Esophagus muscularis mucosa (tissue), 4 donors: ENCODE measurements around the gene ZNF777.

ENCODE experiments used
- CTCF ChIP-seq, 3 experiments: fragments of 200-600 bp in 2 of 3; fragments of 450-650 bp in 1 of 3; sonication (generic) in 2 of 3; IDR thresholded peaks; one replicate each; pipeline ENCODE4 v1.5.1; 2017 to 2019; ENCODE audit warnings: antibody characterized with exemption in 3 of 3, mild to moderate bottlenecking in 2 of 3, moderate library complexity in 1 of 3
- EP300 ChIP-seq: sonication (generic); formaldehyde crosslinking; IDR thresholded peaks from one replicate; pipeline ENCODE4 v1.6.1; 2017; ENCODE audit warnings: antibody characterized with exemption
- POLR2A ChIP-seq: fragments of 450-650 bp; IDR thresholded peaks from one replicate; pipeline ENCODE4 v1.6.1; 2017; ENCODE audit warnings: antibody characterized with exemption, moderate library complexity, mild to moderate bottlenecking, low read depth
- POLR2AphosphoS5 ChIP-seq, 2 donors: sonication (generic); formaldehyde crosslinking; IDR thresholded peaks; one replicate each; pipeline ENCODE4 v1.6.1; 2017; ENCODE audit warnings: antibody characterized with exemption in 2 of 2

DNA sequence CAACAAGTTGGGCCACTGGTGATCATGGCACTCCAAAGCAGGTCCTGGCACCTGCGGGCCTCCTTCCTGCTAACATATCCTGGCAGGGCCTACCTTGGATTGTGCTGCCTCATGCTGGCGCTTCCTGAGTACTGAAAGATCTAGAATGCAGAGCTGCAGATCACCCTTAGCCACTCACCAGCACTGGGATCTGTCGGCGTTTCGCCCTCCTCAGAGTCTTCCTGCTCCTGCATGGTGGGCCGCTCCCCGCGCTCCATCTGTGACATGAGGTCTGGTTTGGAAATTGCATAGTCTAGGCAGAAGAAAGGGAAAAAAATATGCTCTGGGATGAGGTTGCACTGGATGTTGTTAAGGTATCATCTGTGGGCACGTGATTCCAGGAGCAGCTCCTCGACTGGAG, 10.0 kb downstream of the ZNF777 start:
- TF ChIP-seq POLR2AphosphoS5 (IDR thresholded peaks at IDR 0.05) (no peak), CTCF (IDR thresholded peaks at IDR 0.05) (no peak), POLR2A (no peak), EP300 (no peak)
